Mucosa of stomach (tissue), 1 donor: ENCODE measurements around the gene NUP214.
"Not testable (repeated sequence)": the region's sequence is repeated elsewhere in the genome, so short reads cannot be mapped to it uniquely, and the experiment has no call there.

Experiments
- H3K27me3 ChIP-seq: one replicate; pipeline ENCODE4 v1.7.0; 2013; ENCODE audit warnings: mild to moderate bottlenecking, low read length; ENCODE audit not compliant: control insufficient read depth, insufficient read depth
- H3K36me3 ChIP-seq: one replicate; pipeline ENCODE4 v1.7.0; 2013; ENCODE audit warnings: low read length; ENCODE audit not compliant: control insufficient read depth, insufficient read depth
- H3K4me1 ChIP-seq: one replicate; pipeline ENCODE4 v1.7.0; 2013; ENCODE audit warnings: mild to moderate bottlenecking, low read length; ENCODE audit not compliant: control insufficient read depth, insufficient read depth
- H3K4me3 ChIP-seq: one replicate; pipeline ENCODE4 v1.7.0; 2013; ENCODE audit warnings: low read length
- H3K9ac ChIP-seq: one replicate; pipeline ENCODE4 v1.7.0; 2013; ENCODE audit warnings: mild to moderate bottlenecking, low read length, moderate library complexity
- H3K9me3 ChIP-seq: one replicate; pipeline ENCODE4 v1.7.0; 2013; ENCODE audit warnings: mild to moderate bottlenecking, low read length, moderate library complexity; ENCODE audit not compliant: control insufficient read depth
- donor health status: Pancreatic carcinoma.

Gene NUP214

DNA sequence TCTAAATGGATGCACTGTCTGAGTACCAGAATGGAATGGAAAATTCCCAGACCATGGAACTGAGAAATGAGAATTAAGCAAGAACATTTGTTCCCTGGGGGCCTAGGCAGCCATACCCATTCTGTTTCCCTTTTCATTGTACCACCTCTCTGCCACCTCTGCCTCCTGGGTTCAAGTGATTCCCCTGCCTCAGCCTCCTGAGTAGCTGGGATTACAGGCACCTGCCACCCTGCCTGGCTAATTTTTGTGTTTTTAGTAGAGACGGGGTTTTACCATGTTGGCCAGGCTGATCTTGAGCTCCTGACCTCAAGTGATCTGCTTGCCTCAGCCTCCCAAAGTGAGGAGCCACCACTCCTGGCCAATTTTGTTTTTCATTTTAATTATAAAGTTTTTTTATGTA is 33.3 kb downstream of the NUP214 start:
- not testable (repeated sequence) for H3K27me3 ChIP-seq, H3K36me3 ChIP-seq

DNA sequence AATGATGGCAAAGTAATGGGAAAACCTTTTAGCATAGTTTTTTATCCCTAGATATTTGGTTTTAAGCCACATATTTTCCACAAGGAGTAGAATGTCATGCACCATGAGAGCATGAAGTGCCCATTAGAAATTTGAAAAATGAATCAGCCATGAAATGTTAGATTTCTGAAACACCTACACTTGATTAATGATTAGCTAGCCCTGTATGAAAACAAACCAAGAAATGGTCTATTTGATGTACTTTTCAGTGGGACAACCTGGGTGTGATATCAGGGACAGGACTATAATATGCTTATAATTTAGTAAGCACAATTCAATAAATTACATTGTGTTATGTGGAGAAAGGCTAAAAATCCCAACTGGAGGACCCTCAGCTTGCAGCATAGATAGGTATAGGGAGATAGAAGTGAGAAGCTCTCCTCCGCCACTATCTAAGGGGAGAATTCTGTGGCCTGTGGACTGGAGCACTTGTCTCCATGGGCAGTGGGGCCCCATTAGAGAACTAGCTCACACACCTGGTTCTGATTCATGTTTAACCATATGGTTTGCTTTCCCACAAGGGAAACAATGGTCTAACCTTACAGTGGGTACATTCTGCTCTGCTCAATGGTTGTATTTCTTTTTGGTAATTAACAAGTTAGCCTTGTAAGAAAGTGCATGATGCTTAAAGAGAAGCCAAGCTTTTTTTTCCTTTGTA is 35.2 kb downstream of the NUP214 start:
- Histone ChIP-seq H3K36me3 (peaks cover 5% of the 10 kb centered on the region), H3K27me3 (no peaks in the 10 kb centered on the region), H3K9me3 (no peaks in the 10 kb centered on the region), H3K9ac (no peak overlapping the region), H3K4me3 (no peak overlapping the region), H3K4me1 (no peaks in the 10 kb centered on the region)

More for the DNA sequence above, 33.3 kb downstream of the NUP214 start:
- not testable (repeated sequence) for H3K4me3 ChIP-seq, H3K9ac ChIP-seq, H3K9me3 ChIP-seq, H3K4me1 ChIP-seq

DNA sequence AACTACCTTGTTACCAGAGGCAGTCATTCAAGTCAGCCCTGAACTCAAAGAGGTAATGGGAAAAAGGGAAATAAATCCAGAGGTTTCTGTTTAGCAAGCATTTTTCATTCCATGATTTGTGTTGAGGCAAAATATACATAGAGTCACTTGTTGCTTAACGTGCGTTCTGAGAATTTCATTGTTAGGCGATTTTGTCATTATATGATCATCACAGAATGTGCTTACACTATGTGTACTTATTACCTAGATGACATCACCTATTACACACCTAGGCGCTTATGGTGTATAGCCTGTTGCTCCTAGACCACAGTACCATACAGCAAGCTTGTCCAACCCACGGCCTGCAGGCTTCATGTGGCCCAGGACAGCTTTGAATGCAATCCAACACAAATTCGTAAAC is 36.2 kb downstream of the NUP214 start:
- Histone ChIP-seq H3K4me3 (no peak overlapping the region), H3K27me3 (no peaks in the 10 kb centered on the region), H3K9me3 (no peaks in the 10 kb centered on the region), H3K36me3 (peaks cover 5% of the 10 kb centered on the region), H3K9ac (no peak overlapping the region), H3K4me1 (no peaks in the 10 kb centered on the region)

DNA sequence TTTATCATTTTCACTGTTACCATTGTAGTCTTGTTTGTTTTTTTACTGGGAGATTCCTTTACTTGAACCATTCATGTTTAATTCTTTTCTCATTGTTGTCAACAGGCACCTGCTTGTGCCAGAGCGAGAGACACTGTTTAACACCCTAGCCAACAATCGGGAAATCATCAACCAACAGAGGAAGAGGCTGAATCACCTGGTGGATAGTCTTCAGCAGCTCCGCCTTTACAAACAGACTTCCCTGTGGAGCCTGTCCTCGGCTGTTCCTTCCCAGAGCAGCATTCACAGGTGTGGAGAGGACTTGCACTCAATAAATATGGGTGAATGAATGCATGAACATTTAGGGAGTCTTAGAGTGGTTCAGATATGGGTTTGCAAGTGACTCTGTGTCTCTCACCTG is 37.5 kb downstream of the NUP214 start:
- H3K4me1 ChIP-seq: peaks cover 10% of the 10 kb centered on the region
- H3K9ac ChIP-seq: no peak overlapping the region
- no peak overlapping the region for H3K4me3 ChIP-seq
- H3K9me3 ChIP-seq: no peaks in the 10 kb centered on the region
- H3K36me3 ChIP-seq: peaks cover 5% of the 10 kb centered on the region
- H3K27me3 ChIP-seq: no peaks in the 10 kb centered on the region

DNA sequence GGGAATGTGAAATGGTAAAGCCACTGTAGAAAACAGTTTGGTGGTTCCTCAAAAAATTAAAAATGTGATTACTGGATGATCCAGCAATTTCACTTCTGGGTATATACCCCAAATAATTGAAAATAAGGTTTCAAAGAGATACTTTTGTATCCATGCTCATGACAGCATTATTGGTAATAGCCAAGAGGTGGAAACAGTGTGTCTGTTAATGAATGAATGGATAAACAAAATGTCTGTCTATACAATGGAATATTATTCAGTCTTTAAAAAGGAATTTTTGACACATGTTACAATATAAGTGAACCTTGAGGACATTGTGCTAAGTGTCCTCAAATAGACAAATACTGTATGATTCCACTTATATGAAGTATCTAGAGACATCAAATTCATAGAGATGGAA is 40.1 kb downstream of the NUP214 start:
- H3K4me1 ChIP-seq: peaks cover 19% of the 10 kb centered on the region
- H3K27me3 ChIP-seq: no peaks in the 10 kb centered on the region
- H3K4me3 ChIP-seq: no peak overlapping the region
- H3K36me3 ChIP-seq: peaks cover 3% of the 10 kb centered on the region
- H3K9me3 ChIP-seq: no peaks in the 10 kb centered on the region
- no peak overlapping the region for H3K9ac ChIP-seq

DNA sequence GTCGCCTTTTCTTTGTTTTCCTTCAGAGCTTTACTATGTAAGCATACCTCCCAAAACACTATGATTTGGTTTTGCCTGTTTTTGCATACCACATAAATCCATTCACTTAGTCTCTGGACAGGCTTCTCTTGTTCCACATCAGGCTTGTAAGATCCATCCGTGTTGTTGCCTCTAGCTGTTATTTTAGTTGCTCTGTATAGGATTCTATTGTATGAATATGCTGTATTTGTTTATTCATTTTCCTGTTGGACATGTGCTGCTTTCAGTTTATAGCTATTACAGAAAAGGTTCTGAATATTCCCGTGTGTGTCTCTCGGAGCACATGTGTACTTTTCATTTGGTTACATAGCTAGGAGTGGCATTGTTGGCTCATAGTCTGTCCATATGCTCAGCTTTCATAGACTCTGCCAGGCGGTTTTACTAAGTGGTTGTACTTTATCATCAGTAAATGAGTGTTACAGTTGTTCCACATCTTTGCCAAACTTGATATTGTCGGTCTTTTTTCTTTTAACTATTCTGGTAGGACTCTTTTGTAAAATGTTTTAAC is 41.8 kb downstream of the NUP214 start:
- Histone ChIP-seq H3K4me3 (no peak overlapping the region), H3K27me3 (no peaks in the 10 kb centered on the region), H3K9me3 (no peaks in the 10 kb centered on the region), H3K4me1 (peaks cover 19% of the 10 kb centered on the region), H3K36me3 (no peaks in the 10 kb centered on the region), H3K9ac (no peak overlapping the region)

DNA sequence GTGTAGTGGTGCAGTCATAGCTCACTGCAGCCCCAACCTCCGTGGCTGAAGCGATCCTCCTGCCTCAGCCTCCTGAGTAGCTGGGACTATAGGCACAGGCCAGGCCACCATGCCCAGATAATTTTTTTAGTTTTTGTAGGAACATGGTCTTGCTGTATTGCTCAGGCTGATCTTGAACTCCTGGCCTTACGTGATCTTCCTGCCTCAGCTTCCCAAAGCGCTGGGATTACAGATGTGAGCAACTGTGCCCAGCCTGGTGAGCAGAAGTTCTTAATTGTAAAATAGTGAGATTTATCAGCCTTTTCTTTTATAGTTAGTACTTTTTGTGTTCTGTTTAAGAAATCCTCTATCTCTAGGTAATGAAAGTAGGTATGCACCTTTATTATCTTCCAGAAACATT is 42.5 kb downstream of the NUP214 start:
- H3K4me3 ChIP-seq: no peak overlapping the region
- H3K9me3 ChIP-seq: no peaks in the 10 kb centered on the region
- peaks cover 19% of the 10 kb centered on the region for H3K4me1 ChIP-seq
- no peaks in the 10 kb centered on the region for H3K27me3 ChIP-seq
- no peak overlapping the region for H3K9ac ChIP-seq
- H3K36me3 ChIP-seq: no peaks in the 10 kb centered on the region

DNA sequence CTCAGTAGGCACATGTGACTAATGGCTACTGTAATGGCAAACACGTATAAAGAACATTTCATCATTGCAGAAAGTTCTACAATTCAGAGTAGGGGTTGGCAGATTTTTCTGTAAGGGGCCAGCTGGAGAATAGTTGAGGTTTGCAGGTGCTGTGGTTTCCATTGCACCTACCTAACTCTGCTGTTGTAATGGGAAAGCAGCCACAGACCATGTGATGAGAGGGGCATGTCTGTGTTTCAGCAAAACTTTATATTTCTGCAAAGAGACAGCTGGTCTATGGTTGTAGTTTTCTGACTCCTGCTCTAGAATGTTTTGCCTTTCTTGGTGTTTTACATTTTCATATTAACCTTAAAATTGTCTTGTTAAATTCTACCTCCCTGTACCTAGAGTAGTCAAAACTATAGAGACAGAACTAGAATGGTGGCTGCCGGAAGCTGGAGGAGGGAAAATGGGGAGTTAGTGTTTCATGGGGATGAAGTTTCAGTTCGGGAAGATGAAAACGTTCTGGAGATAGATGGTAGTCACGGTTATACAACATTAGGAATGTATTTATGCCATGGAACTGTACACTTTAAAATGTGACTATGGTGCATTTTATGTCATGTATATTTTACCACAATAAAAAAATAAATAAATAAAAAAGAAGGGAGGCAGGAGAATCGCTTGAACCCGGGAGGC is 44.3 kb downstream of the NUP214 start:
- Histone ChIP-seq H3K4me1 (peaks cover 19% of the 10 kb centered on the region), H3K9ac (no peak overlapping the region), H3K27me3 (no peaks in the 10 kb centered on the region), H3K9me3 (no peaks in the 10 kb centered on the region), H3K36me3 (no peaks in the 10 kb centered on the region), H3K4me3 (no peak overlapping the region)

DNA sequence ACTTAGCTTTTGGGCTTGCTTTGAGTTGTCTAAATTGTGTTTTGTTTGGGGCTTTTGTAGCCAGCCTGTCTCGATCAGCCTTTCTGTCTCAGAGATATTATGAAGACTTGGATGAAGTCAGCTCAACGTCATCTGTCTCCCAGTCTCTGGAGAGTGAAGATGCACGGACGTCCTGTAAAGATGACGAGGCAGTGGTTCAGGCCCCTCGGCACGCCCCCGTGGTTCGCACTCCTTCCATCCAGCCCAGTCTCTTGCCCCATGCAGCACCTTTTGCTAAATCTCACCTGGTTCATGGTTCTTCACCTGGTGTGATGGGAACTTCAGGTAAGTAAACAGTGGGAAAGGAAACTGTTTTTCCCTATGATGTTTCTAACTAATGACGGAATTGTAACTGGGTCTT is 48.6 kb downstream of the NUP214 start:
- H3K36me3 ChIP-seq: no peaks in the 10 kb centered on the region
- H3K4me3 ChIP-seq: no peak overlapping the region
- no peaks in the 10 kb centered on the region for H3K4me1 ChIP-seq
- no peaks in the 10 kb centered on the region for H3K27me3 ChIP-seq
- no peak overlapping the region for H3K9ac ChIP-seq
- H3K9me3 ChIP-seq: no peaks in the 10 kb centered on the region

DNA sequence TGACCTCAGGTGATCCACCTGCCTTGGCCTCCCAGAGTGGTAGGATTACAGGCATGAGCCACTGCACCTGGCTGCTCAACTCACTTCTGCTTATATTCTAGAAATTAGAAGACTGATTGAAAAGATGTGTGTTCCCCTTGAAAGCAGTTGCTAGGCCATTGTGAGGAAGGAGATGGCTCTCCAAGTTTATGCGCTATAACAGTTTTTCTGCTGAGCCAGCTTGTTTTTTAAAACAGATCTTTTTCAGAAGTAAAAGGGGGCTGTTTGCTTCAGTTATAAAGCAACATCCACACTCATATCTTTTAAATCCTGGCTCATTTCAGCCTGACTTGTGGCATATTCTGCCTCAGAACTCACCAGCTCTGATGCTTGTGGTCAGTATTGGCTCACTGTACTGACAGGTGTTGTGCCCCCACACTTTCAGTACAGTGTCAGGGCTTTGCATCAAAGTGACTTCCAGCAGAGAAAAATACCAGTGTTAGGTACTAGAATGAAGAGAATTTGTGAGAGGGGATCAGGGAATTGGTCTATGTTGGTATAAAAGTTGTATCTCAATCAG is 49.4 kb downstream of the NUP214 start:
- H3K9ac ChIP-seq: no peak overlapping the region
- no peaks in the 10 kb centered on the region for H3K36me3 ChIP-seq
- H3K27me3 ChIP-seq: no peaks in the 10 kb centered on the region
- H3K4me1 ChIP-seq: no peaks in the 10 kb centered on the region
- no peak overlapping the region for H3K4me3 ChIP-seq
- no peaks in the 10 kb centered on the region for H3K9me3 ChIP-seq

DNA sequence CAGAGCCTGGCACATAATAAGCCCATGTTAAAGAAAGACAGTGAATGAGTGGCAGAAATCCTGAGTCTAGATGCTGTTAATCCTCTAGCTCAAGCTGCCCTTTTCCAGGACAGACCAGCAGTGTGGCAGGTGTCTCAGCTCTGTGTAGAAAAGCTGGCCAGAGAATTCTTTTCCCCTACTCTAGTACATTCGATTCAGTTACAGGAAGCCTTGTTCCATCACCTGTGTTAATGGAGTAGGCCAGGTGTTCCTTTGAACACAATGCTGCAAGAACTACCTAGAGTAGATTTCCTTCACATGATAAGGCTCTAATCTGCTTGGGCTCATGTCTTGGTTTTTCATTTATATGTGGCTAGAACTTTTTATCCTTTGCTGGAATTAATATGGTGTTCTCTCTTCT is 52.5 kb downstream of the NUP214 start:
- Histone ChIP-seq H3K9me3 (no peaks in the 10 kb centered on the region), H3K4me3 (no peak overlapping the region), H3K9ac (no peak overlapping the region), H3K36me3 (no peaks in the 10 kb centered on the region), H3K4me1 (no peaks in the 10 kb centered on the region), H3K27me3 (no peaks in the 10 kb centered on the region)

DNA sequence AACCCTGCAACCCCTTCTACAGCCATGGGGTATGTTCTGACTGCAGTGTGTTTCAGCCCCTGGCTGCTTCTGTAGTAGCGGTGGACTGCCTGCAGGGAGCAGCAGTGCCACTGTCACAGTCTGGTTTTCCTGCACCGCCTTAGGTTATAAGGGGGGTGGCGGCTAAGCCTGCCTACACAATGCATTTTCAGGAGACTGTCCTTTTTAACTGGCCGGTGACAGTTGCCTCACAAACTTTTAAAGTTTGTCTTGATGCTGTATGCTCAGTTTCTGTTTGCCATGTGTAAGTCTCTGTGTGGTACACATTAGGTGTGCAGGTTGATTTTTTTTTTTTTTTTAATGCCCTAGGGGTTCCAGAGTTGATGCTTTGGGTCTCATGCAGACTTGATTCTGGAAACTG is 53.0 kb downstream of the NUP214 start:
- no peaks in the 10 kb centered on the region for H3K9me3 ChIP-seq
- no peak overlapping the region for H3K9ac ChIP-seq
- H3K4me3 ChIP-seq: no peak overlapping the region
- no peaks in the 10 kb centered on the region for H3K36me3 ChIP-seq
- H3K4me1 ChIP-seq: no peaks in the 10 kb centered on the region
- no peaks in the 10 kb centered on the region for H3K27me3 ChIP-seq
